BE2C (cell line): ENCODE results near the gene PROS1.

ENCODE experiments used
- DNase-seq: peaks from one replicate; pipeline ENCODE4 v3.0.0-alpha.2; 2020
- H3K27me3 ChIP-seq: fragments of 250-450 bp; sonication (Bioruptor Pico); 2 replicates; pipeline ENCODE4 v1.5.1; 2020; ENCODE audit warnings: mild to moderate bottlenecking
- H3K36me3 ChIP-seq: fragments of 250-450 bp; sonication (Bioruptor Pico); 2 replicates; pipeline ENCODE4 v1.5.1; 2020; ENCODE audit warnings: mild to moderate bottlenecking
- H3K4me1 ChIP-seq: fragments of 250-450 bp; sonication (Bioruptor Pico); 2 replicates; pipeline ENCODE4 v1.5.1; 2020
- H3K4me3 ChIP-seq: 2 replicates; pipeline ENCODE4 v1.5.1; 2011; ENCODE audit warnings: low read depth, low read length
- H3K9me3 ChIP-seq: fragments of 250-450 bp; sonication (Bioruptor Pico); 2 replicates; pipeline ENCODE4 v1.5.1; 2020
- CTCF ChIP-seq: IDR thresholded peaks from 2 replicates; pipeline ENCODE4 v1.5.1; 2012; ENCODE audit warnings: mild to moderate bottlenecking, low read depth, low read length

The PROS1 gene

GRCh38 chr3:93988283-93988682, 14.6 kb upstream of the PROS1 start:
- Histone ChIP-seq H3K36me3 (no peaks in the 10 kb centered on the region), H3K4me3 (no peak overlapping the region), H3K4me1 (peaks cover 3% of the 10 kb centered on the region; the same call in 1 of the 2 replicates), H3K9me3 (no peaks in the 10 kb centered on the region), H3K27me3 (no peaks in the 10 kb centered on the region)
- no peak for DNase-seq
- no peak for TF ChIP-seq CTCF

- Histone ChIP-seq H3K4me1 (no peaks in the 10 kb centered on the region; the same call in 1 of the 2 replicates), H3K27me3 (no peaks in the 10 kb centered on the region), H3K4me3 (no peak overlapping the region), H3K36me3 (no peaks in the 10 kb centered on the region), H3K9me3 (no peaks in the 10 kb centered on the region)
- no peak for DNase-seq
- TF ChIP-seq CTCF = no peak
Measured at GRCh38 chr3:93984618-93985017, 10.9 kb upstream of the PROS1 start.

GRCh38 chr3:93983408-93983807, 9.7 kb upstream of the PROS1 start:
- Histone ChIP-seq H3K36me3 (no peaks in the 10 kb centered on the region), H3K4me1 (no peaks in the 10 kb centered on the region; the same call in none of the 2 replicates), H3K27me3 (no peaks in the 10 kb centered on the region), H3K9me3 (no peaks in the 10 kb centered on the region), H3K4me3 (no peak overlapping the region)
- TF ChIP-seq CTCF = no peak
- no peak for DNase-seq

- Histone ChIP-seq H3K27me3 (no peaks in the 10 kb centered on the region), H3K36me3 (no peaks in the 10 kb centered on the region), H3K4me3 (no peak overlapping the region), H3K9me3 (no peaks in the 10 kb centered on the region), H3K4me1 (no peaks in the 10 kb centered on the region; the same call in none of the 2 replicates)
- no peak for TF ChIP-seq CTCF
- no peak for DNase-seq
Measured at GRCh38 chr3:93981649-93982048, 8.0 kb upstream of the PROS1 start.

- H3K27me3 ChIP-seq = no peaks in the 10 kb centered on the region
- H3K4me1 ChIP-seq = no peaks in the 10 kb centered on the region; the same call in 1 of the 2 replicates
- H3K9me3 ChIP-seq = no peaks in the 10 kb centered on the region
- H3K36me3 ChIP-seq = no peaks in the 10 kb centered on the region
- peak; percentile 97 for DNase-seq
- TF ChIP-seq CTCF = no peak
- peak within 1 kb of the TSS; percentile 88 for H3K4me3 ChIP-seq
Measured at GRCh38 chr3:93979850-93980676, 6.4 kb upstream of the PROS1 start, which contains the start of gene ARL13B. Gene ARL13B (plus strand): TSS chr3:93980155. CDS start chr3:93980424, 269 bp downstream.

- no peaks in the 10 kb centered on the region for H3K27me3 ChIP-seq
- TF ChIP-seq CTCF = no peak
- H3K9me3 ChIP-seq = no peaks in the 10 kb centered on the region
- H3K4me3 ChIP-seq = no peak overlapping the region
- DNase-seq = no peak
- H3K36me3 ChIP-seq = no peaks in the 10 kb centered on the region
- no peaks in the 10 kb centered on the region; the same call in 1 of the 2 replicates for H3K4me1 ChIP-seq
Measured at GRCh38 chr3:93969997-93970396, 3.7 kb downstream of the PROS1 start.
